SK-N-SH (cell line): Measurements from ENCODE around the gene TENT5D. TPM values are rescaled to one million over a fixed set of nuclear protein-coding genes. Genes with fewer than 3 reads are reported as not detected.
"Not testable (repeated sequence)": the region's sequence is repeated elsewhere in the genome, so short reads cannot be mapped to it uniquely, and the experiment has no call there.

ENCODE experiments used
- CTCF ChIA-PET: fragments of 300-600, 350-600 bp; formaldehyde crosslinking; extraction: SDS; loops from one replicate; lab custom pipeline; 2021; lab: Yijun Ruan, JAX
- POLR2A ChIA-PET: fragments of 350-600 bp; sonication (Branson Sonifier 250); formaldehyde crosslinking; extraction: SDS; loops from one replicate; lab custom pipeline; 2020; ENCODE audit warnings: antibody characterized with exemption, inconsistent platforms; lab: Yijun Ruan, JAX
- DNase-seq: peaks from one replicate; pipeline ENCODE4 v3.0.0; 2012
- H2AFZ ChIP-seq: fragments of 200-600 bp; sonication (generic); 2 replicates; pipeline ENCODE4 v1.8.1; 2016; ENCODE audit warnings: antibody characterized with exemption, mild to moderate bottlenecking, low read depth
- H3F3A ChIP-seq: fragments of 200-600 bp; sonication (generic); replicated peaks from 2 replicates; pipeline ENCODE3; 2016; ENCODE audit warnings: antibody characterized with exemption, mild to moderate bottlenecking; ENCODE audit not compliant: insufficient read depth
- H3K27ac ChIP-seq, 2 experiments: fragments of 200-500 bp in 1 of 2; fragments of 200-600 bp in 1 of 2; sonication (Bioruptor generic) in 1 of 2; sonication (generic), shearing (Covaris generic) in 1 of 2; 2 replicates each; pipeline versions ENCODE4 v1.5.1 to v1.6.1; 2014 to 2016; ENCODE audit warnings: low read depth in 2 of 2, inconsistent platforms in 1 of 2, low read length in 1 of 2, mild to moderate bottlenecking in 1 of 2, mixed read lengths in 1 of 2
- H3K27me3 ChIP-seq: fragments of 200-600 bp; sonication (generic), shearing (Covaris generic); 2 replicates; pipeline ENCODE4 v1.6.1; 2016; ENCODE audit warnings: mixed run types; ENCODE audit not compliant: insufficient read depth
- H3K36me3 ChIP-seq, 2 experiments: fragments of 200-500 bp in 1 of 2; fragments of 200-600 bp in 1 of 2; sonication (Bioruptor generic) in 1 of 2; sonication (generic) in 1 of 2; replicated peaks in 1 of 2; 2 replicates each; pipeline versions ENCODE3 to v1.5.1; 2014 to 2016; ENCODE audit warnings: low read length in 1 of 2, mild to moderate bottlenecking in 1 of 2; ENCODE audit not compliant: insufficient read depth in 2 of 2, control insufficient read depth in 1 of 2
- H3K4me1 ChIP-seq, 2 experiments: fragments of 200-500 bp in 1 of 2; fragments of 200-600 bp in 1 of 2; sonication (Bioruptor generic) in 1 of 2; sonication (generic), shearing (Covaris generic) in 1 of 2; 2 replicates each; pipeline versions ENCODE4 v1.5.1 to v1.6.1; 2014 to 2016; ENCODE audit warnings: low read depth in 1 of 2, low read length in 1 of 2, mixed run types in 1 of 2; ENCODE audit not compliant: insufficient read depth in 2 of 2, control insufficient read depth in 1 of 2
- H3K4me2 ChIP-seq: fragments of 200-600 bp; sonication (generic), shearing (Covaris generic); 2 replicates; pipeline ENCODE4 v1.6.1; 2017; ENCODE audit warnings: mixed run types
- H3K4me3 ChIP-seq, 2 experiments: fragments of 200-500 bp in 1 of 2; fragments of 200-600 bp in 1 of 2; sonication (Bioruptor generic) in 1 of 2; sonication (generic), shearing (Covaris generic) in 1 of 2; 2 replicates each; pipeline versions ENCODE4 v1.5.1 to v1.8.1; 2014 to 2016; ENCODE audit warnings: low read depth in 2 of 2, inconsistent platforms in 1 of 2, low read length in 1 of 2, mild to moderate bottlenecking in 1 of 2, mixed read lengths in 1 of 2, moderate library complexity in 1 of 2
- H3K79me2 ChIP-seq: fragments of 200-600 bp; sonication (generic); 2 replicates; pipeline ENCODE4 v1.8.1; 2017; ENCODE audit warnings: mild to moderate bottlenecking; ENCODE audit not compliant: insufficient read depth
- H3K9ac ChIP-seq: fragments of 200-600 bp; sonication (generic); 2 replicates; pipeline ENCODE4 v1.6.1; 2017; ENCODE audit warnings: mixed run types
- H3K9me2 ChIP-seq: fragments of 200-600 bp; sonication (generic); 2 replicates; pipeline ENCODE4 v1.6.1; 2017; ENCODE audit warnings: mixed run types
- H3K9me3 ChIP-seq: fragments of 200-600 bp; sonication (generic); 2 replicates; pipeline ENCODE4 v1.6.1; 2017; ENCODE audit warnings: mixed run types, mild to moderate bottlenecking, moderate library complexity
- H4K20me1 ChIP-seq: fragments of 200-600 bp; sonication (generic); 2 replicates; pipeline ENCODE4 v1.6.1; 2017; ENCODE audit warnings: mild to moderate bottlenecking, mixed run types; ENCODE audit not compliant: insufficient read depth
- EP300 ChIP-seq, 2 experiments: IDR thresholded peaks; 2 replicates each; pipeline versions ENCODE4 v1.4.0 to v1.6.1; 2012; ENCODE audit warnings: borderline replicate concordance in 1 of 2, low read depth in 1 of 2, low read length in 1 of 2
- EZH2phosphoT487 ChIP-seq: fragments of 200-600 bp; sonication (generic); IDR thresholded peaks from 2 replicates; pipeline ENCODE4 v1.6.1; 2017; ENCODE audit warnings: low read depth, mixed run types, mild to moderate bottlenecking, antibody characterized with exemption, moderate library complexity, borderline replicate concordance
- FOSL2 ChIP-seq: IDR thresholded peaks from 2 replicates; pipeline ENCODE4 v1.4.0; 2012; ENCODE audit warnings: low read depth, mild to moderate bottlenecking, moderate library complexity, borderline replicate concordance
- FOXJ3 ChIP-seq: sonication (generic); formaldehyde crosslinking; IDR thresholded peaks from 2 replicates; pipeline ENCODE4 v1.5.1; 2020; ENCODE audit warnings: mild to moderate bottlenecking, missing genetic modification reagents
- MEF2A ChIP-seq: IDR thresholded peaks from 2 replicates; pipeline ENCODE4 v1.4.0; 2012; ENCODE audit warnings: low read depth, borderline replicate concordance
- MXI1 ChIP-seq: IDR thresholded peaks from 2 replicates; pipeline ENCODE4 v1.6.1; 2012; ENCODE audit warnings: mild to moderate bottlenecking, low read depth, low read length, improper control_type of control experiment
- NFIC ChIP-seq: IDR thresholded peaks from 2 replicates; pipeline ENCODE4 v1.4.0; 2012; ENCODE audit warnings: borderline replicate concordance
- RAD21 ChIP-seq: IDR thresholded peaks from 2 replicates; pipeline ENCODE4 v1.6.1; 2012; ENCODE audit warnings: mild to moderate bottlenecking, low read length
- SMC3 ChIP-seq: IDR thresholded peaks from 2 replicates; pipeline ENCODE4 v1.6.1; 2012; ENCODE audit warnings: low read depth, low read length, improper control_type of control experiment
- TAF1 ChIP-seq: IDR thresholded peaks from 2 replicates; pipeline ENCODE4 v1.6.1; 2012; ENCODE audit warnings: low read depth, mild to moderate bottlenecking, low read length, moderate library complexity, borderline replicate concordance
- WGBS: methylation state at CpG from one replicate; pipeline ENCODE4 v1.1.6; 2017; ENCODE audit warnings: low lambda C conversion rate; 5-methylcytosine and 5-hydroxymethylcytosine counted together
- polyA plus RNA-seq, 3 experiments: library from polyadenylated mRNA; depleted of rRNA; stranded (reverse); fragments of >200 nt; gene quantifications; 2 replicates each; pipeline ENCODE4 v1.2.3, GENCODE V29; 2012
- TF ChIP-seq, protein P1 (sequence below): IDR thresholded peaks from 2 replicates; pipeline ENCODE4 v1.4.0; 2012; ENCODE audit warnings: low read depth, borderline replicate concordance
- TF ChIP-seq, protein P2 (sequence below): fragments of 150-350 bp; IDR thresholded peaks from 2 replicates; pipeline ENCODE4 v1.6.1; 2017; ENCODE audit warnings: antibody characterized with exemption, low read length, low read depth, borderline replicate concordance

TENT5D gene
- polyA plus RNA-seq, 1 of the 3 experiments (the other 2 are of a cell fraction): not detected

DNA sequence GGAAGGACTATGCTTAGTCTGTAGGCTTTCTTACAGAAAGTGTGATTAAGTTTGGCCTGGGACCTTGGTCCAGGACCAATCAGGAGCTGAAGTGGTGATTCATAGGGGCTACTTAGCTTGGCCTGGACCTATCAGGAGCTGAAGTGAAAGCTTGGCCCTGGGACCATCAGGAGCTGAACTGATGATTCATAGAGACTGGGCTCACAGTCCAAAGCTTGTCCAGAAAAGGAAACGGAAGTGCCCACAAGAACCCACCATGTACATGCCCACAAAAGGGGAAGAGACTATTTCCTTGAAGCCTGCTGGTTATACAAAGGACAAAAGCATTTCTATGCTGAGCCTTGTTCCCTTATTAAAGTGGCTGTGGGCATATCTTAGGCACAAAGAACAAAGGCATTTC lies 12.6 kb downstream of the TENT5D start:
- ChIA-PET CTCF (no interaction called here), POLR2A (no interaction called here)
- TF ChIP-seq, protein P1, sequence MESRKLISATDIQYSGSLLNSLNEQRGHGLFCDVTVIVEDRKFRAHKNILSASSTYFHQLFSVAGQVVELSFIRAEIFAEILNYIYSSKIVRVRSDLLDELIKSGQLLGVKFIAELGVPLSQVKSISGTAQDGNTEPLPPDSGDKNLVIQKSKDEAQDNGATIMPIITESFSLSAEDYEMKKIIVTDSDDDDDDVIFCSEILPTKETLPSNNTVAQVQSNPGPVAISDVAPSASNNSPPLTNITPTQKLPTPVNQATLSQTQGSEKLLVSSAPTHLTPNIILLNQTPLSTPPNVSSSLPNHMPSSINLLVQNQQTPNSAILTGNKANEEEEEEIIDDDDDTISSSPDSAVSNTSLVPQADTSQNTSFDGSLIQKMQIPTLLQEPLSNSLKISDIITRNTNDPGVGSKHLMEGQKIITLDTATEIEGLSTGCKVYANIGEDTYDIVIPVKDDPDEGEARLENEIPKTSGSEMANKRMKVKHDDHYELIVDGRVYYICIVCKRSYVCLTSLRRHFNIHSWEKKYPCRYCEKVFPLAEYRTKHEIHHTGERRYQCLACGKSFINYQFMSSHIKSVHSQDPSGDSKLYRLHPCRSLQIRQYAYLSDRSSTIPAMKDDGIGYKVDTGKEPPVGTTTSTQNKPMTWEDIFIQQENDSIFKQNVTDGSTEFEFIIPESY: no peak
- no peak for TF ChIP-seq FOXJ3 (CRISPR knock-in tag)
- TF ChIP-seq, protein P2, sequence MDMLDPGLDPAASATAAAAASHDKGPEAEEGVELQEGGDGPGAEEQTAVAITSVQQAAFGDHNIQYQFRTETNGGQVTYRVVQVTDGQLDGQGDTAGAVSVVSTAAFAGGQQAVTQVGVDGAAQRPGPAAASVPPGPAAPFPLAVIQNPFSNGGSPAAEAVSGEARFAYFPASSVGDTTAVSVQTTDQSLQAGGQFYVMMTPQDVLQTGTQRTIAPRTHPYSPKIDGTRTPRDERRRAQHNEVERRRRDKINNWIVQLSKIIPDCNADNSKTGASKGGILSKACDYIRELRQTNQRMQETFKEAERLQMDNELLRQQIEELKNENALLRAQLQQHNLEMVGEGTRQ: no peak
- no peak for TF ChIP-seq EP300 (IDR thresholded peaks at IDR 0.05; ENCODE audit: borderline replicate concordance in 1 of 2, low read depth in 1 of 2, low read length in 1 of 2)
- no peak for TF ChIP-seq FOSL2
- TF ChIP-seq EZH2phosphoT487: no peak
- TF ChIP-seq SMC3: no peak
- TF ChIP-seq TAF1: no peak
- TF ChIP-seq RAD21: no peak
- TF ChIP-seq MXI1: no peak
- no peak for TF ChIP-seq NFIC
- TF ChIP-seq MEF2A: no peak

DNA sequence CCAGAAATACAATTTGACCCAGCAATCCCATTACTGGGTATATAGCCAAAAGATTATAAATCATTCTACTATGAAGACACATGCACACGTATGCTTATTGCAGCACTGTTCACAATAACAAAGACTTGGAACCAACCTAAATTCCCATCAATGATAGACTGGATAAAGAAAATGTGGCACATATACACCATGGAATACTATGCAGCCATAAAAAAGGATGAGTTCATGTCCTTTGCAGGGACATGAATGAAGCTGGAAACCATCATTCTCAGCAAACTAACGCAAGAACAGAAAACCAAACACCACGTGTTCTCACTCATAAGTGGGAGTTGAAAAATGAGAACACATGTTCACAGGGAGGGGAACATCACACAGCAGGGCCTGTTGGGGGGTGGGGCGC lies 47.9 kb downstream of the TENT5D start:
- H3K9me2 ChIP-seq, H2AFZ ChIP-seq, DNase-seq, H4K20me1 ChIP-seq, H3K4me1 ChIP-seq, H3F3A ChIP-seq, CTCF ChIA-PET, H3K27me3 ChIP-seq, H3K79me2 ChIP-seq, H3K4me2 ChIP-seq, H3K27ac ChIP-seq, H3K9me3 ChIP-seq, POLR2A ChIA-PET, H3K9ac ChIP-seq, H3K4me3 ChIP-seq, H3K36me3 ChIP-seq: not testable (repeated sequence)
- WGBS: 0% methylated on average over 4 of the region's 4 CpGs

More for the DNA sequence above, 12.6 kb downstream of the TENT5D start:
- H3F3A ChIP-seq: no peaks in the 10 kb centered on the region
- no peaks in the 10 kb centered on the region for H3K36me3 ChIP-seq
- no peak overlapping the region for H2AFZ ChIP-seq
- 0% methylated on average over 1 of the region's 1 CpG for WGBS
- no peak for DNase-seq
- H3K27ac ChIP-seq: no peak overlapping the region
- H3K4me3 ChIP-seq: no peak overlapping the region
- H3K9me3 ChIP-seq: no peaks in the 10 kb centered on the region
- no peaks in the 10 kb centered on the region for H3K4me1 ChIP-seq
- no peak overlapping the region for H3K4me2 ChIP-seq
- H3K9me2 ChIP-seq: no peaks in the 10 kb centered on the region
- H3K9ac ChIP-seq: no peak overlapping the region
- H3K79me2 ChIP-seq: no peaks in the 10 kb centered on the region
- H3K27me3 ChIP-seq: no peaks in the 10 kb centered on the region; the same call in 1 of the 2 replicates
- H4K20me1 ChIP-seq: no peaks in the 10 kb centered on the region
